GM19324 (cell line): ENCODE measurements around the gene ABTB1.
"Not testable (repeated sequence)": the region's sequence is repeated elsewhere in the genome, so short reads cannot be mapped to it uniquely, and the experiment has no call there.

Experiments used
- ATAC-seq: cut with Tn5 transposase; IDR thresholded peaks from one replicate; pipeline ENCODE4 v1.9.1; 2021; ENCODE audit warnings: mild to moderate bottlenecking, moderate library complexity; ENCODE audit not compliant: unreplicated experiment, low FRiP score

The ABTB1 gene

GRCh38 chr3:127647166-127647844 is 25.4 kb upstream of the ABTB1 start:
- no peak for ATAC-seq

- no peak for ATAC-seq
Measured at GRCh38 chr3:127647845-127648204, 24.9 kb upstream of the ABTB1 start.

- ATAC-seq = no peak
Measured at GRCh38 chr3:127650236-127650635, 22.5 kb upstream of the ABTB1 start.

GRCh38 chr3:127651516-127652172 is 21.1 kb upstream of the ABTB1 start:
- no peak for ATAC-seq

- no peak for ATAC-seq
Measured at GRCh38 chr3:127652246-127652995, 20.3 kb upstream of the ABTB1 start.

- ATAC-seq = no peak
Measured at GRCh38 chr3:127654374-127654773, 18.4 kb upstream of the ABTB1 start.

- ATAC-seq = not testable (repeated sequence)
Measured at GRCh38 chr3:127654993-127655392, 17.8 kb upstream of the ABTB1 start.

GRCh38 chr3:127655641-127656040 is 17.1 kb upstream of the ABTB1 start:
- no peak for ATAC-seq

GRCh38 chr3:127656906-127657305 is 15.8 kb upstream of the ABTB1 start:
- no peak for ATAC-seq

GRCh38 chr3:127658234-127658633 is 14.5 kb upstream of the ABTB1 start:
- no peak for ATAC-seq

GRCh38 chr3:127660621-127661251 is 12.0 kb upstream of the ABTB1 start:
- no peak for ATAC-seq

GRCh38 chr3:127661600-127661999 is 11.2 kb upstream of the ABTB1 start:
- ATAC-seq = no peak

- ATAC-seq = no peak
Measured at GRCh38 chr3:127662001-127662469, 10.7 kb upstream of the ABTB1 start.

GRCh38 chr3:127663151-127663550 is 9.6 kb upstream of the ABTB1 start:
- no peak for ATAC-seq

GRCh38 chr3:127665165-127665564 is 7.6 kb upstream of the ABTB1 start:
- ATAC-seq = no peak

- no peak for ATAC-seq
Measured at GRCh38 chr3:127665586-127665985, 7.2 kb upstream of the ABTB1 start.

GRCh38 chr3:127666676-127667075 is 6.1 kb upstream of the ABTB1 start:
- no peak for ATAC-seq

GRCh38 chr3:127667119-127667681 is 5.6 kb upstream of the ABTB1 start:
- no peak for ATAC-seq

GRCh38 chr3:127668906-127669305 is 3.8 kb upstream of the ABTB1 start:
- no peak for ATAC-seq

- ATAC-seq = no peak
Measured at GRCh38 chr3:127669541-127670228, 3.1 kb upstream of the ABTB1 start.
